Heart left ventricle (tissue), 13 donors: Measurements from ENCODE around the gene GREM2.

ENCODE experiments used
- CTCF ChIP-seq, 12 donors: fragments of 200-600 bp; sonication (generic) in 4 of 12; IDR thresholded peaks; one replicate each; pipeline versions ENCODE4 v1.5.0 to v1.8.0; 2018 to 2022; ENCODE audit warnings: antibody characterized with exemption in 12 of 12, mild to moderate bottlenecking in 5 of 12
- POLR2A ChIP-seq, 2 donors: fragments of 450-650 bp; IDR thresholded peaks; one replicate each; pipeline ENCODE4 v1.6.1; 2017; ENCODE audit warnings: antibody characterized with exemption in 2 of 2, mild to moderate bottlenecking in 2 of 2, moderate library complexity in 2 of 2
- donor health status: ischemic (EF 13 %, LVEDD 7.1; RV severe dilation, severe dysfunction).
- donor health status: DM: no; HTN: yes; CAD: no.
- donor health status: DM: no; HTN: no; CAD: no.
- donor health status: ischemic (EF 25% LVEDD 6.9; RV normal size, moderate dysfunction).
- donor health status: ischemic (EF 25% LVEDD 5.7; RV mildly dilated, moderate dysfunction).
- donor health status: ischemic (EF 35%, LVEDD 5.7; RV mildly dilated, moderate dysfunction).
- donor health status: nonischemic (EF 11% LVEDD 7.7; RV severe dilation, severe dysfunction).
- donor health status: DM: yes; HTN: yes; CAD: no.
- donor health status: PGD.
- donor health status: ischemic (EF 29% LVEDD 5.4; RV normal size, mild dysfunction).
- donor health status: nonischemic (EF 23%, LVEDD 6.1; RV moderate dilation, normal function).

- TF ChIP-seq CTCF (IDR thresholded peaks at IDR 0.05) (no peak), POLR2A (IDR thresholded peaks at IDR 0.05) (no peak)
These were observed 147.9 kb downstream of the GREM2 start for GRCh38 chr1:240464099-240464498.
